GM18867 (cell line): ENCODE results near the gene COL20A1.

Experiments
- ATAC-seq: cut with Tn5 transposase; IDR thresholded peaks from one replicate; pipeline ENCODE4 v1.9.1; 2021; ENCODE audit warnings: mild to moderate bottlenecking, moderate library complexity; ENCODE audit not compliant: unreplicated experiment

COL20A1 gene

DNA sequence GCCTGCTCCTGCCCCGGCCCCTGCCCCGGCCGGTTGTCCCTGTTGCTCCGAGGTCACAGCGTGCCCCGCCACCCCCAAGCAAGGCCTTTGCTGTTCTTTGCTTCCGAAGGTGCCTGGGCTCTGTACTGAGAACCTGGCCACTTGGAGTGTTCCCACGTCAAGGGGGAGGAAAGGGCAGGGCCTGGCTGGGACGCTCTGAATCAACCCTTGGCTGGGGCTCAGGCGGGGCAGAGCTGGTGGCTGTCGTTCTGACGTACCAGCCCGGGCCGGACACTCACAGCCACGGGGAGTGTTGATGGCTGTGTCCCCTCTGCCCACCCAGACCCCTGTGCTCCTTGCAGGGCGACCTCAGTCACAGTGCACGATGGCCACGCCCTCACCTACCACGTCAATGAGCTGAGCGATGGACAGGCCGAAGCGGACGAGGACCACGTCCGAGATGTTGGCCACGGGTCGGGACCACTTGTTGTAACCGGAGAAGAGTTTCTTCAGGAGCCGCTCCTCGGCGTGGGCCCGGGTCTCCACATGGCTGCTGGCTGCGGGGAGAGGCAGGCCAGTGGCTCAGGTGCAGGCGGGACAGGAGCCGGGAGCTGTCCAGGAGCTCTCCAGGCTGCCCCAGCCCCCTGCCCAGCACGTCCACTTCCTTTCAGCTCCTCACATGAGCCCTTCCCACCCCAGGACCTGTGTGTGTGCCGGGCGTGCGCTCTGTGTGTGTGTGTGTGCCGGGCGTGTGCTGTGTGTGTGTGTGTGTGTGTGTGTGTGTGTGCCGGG is 66.4 kb downstream of the COL20A1 start:
- no peak for ATAC-seq

DNA sequence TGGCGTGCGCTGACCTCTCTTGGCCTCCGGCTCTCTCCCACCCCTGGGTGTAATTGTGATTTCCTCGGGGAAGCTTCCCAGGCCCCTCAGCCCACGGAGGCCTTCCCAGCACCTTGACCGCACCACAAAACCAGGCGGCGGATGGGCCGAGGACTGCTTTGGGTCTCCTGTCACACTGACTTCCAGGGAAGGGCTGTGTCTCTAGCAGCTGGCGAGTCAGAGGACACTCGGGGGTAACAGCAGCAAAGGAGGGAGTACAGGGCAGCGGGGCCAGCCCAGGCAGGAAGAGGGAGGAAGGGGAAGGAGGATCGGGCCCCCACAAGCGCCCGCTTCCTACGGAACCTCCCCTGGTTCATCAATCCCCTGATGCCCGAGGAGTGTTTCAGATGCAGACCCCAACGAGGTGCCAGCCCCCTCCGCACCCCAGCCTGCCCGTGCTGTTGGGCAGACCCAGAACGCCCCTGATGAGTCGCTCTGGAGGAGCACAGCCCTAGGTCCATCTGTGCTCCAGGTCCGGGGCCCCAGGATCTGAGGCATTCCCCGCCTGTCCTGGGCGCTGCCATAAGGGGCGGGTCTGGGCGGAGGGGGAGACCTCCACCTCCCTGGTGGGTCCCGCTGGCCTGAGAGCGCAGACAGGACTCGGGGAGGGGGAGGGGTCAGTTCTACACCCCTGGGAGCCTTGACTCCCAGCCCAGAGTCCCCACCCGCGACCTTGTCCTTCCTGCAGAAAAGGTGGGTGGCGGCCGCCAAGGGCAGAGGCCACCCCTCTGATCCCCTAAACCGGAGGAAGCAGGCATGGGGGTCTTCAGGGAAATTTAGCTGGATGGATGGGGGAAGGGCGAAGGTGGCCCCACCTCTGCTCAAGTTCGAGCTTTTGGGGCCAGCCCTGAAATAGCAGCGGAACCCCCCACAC is 67.2 kb downstream of the COL20A1 start:
- no peak for ATAC-seq

- ATAC-seq, result no peak
Measured at GRCh38 chr20:63360850-63361518, 68.0 kb downstream of the COL20A1 start, which contains the start of gene CHRNA4. Gene CHRNA4, minus strand, starts transcription at chr20:63361349. Its CDS starts 184 bp downstream, at chr20:63361165.

DNA sequence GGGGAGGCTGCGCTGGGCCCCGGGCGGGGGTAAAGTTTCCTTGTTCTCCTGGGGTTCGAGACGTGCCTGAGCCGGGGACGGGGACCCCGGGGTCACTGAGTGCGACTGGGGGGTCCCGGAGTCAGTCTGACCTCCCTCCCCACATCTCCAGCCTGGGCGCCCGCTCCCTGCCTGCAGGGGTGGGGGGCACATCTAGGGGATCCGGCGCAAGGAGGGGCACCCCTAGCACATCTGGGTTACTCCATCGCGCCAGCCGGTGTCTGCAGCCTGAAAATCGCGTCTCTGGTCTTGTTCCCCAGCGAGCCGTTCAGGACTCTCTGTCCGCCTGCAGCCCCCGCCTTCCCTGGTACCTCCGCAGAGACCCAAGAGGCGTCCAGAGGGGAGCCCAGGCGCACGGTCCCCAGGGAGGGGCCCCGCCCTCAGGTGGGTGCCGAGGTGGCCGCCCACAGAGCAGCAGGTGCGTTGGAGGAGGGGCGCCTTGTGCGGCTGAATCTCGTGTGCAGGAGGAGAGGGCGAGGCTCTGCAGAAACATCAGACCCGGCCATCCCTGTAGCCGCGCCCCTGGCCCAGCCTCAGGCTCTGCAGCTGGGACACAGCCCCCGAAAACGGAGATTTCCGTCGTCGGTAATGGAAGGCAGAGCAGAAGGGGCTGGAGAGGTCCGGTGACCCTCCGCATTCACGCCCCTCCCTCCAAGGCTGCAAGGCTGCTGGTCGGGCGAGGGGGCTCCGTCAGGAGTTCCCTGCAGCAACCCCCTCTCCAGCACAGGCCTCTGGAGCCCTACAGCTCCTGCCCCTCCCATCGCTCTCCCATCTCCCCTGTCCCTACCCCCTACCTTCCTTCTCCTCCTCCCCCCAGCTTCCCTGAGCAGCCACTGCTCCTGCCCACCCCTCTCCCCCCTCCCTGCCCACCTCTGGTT is 68.8 kb downstream of the COL20A1 start:
- ATAC-seq, result no peak

DNA sequence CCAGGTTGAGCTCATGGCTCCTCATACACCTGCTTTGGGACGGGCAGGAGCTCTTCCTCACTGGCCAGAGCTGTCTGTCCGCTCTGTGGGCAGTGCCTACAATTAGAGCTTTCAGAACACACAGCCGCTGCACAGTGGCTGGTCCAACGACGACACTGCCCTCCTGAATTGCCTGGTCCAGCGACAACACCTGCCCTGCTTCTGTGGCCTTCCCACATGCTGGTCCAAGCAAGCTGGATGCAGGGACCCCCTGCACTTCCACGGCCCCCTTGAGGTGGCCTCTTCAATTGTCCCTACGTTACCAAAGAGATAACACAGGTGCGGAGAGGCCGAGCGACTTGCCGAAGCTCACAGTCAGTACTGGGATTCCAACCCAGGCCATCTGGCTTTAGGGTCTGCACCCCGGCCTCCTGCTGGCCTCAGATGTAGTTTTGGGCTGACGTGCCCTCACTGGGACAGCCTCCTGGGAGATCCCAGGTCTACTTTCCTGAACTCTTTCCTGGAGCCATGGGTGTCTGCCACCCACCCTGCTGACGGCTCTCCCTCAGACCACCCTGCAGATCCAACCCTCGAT is 69.5 kb downstream of the COL20A1 start:
- ATAC-seq, result no peak

DNA sequence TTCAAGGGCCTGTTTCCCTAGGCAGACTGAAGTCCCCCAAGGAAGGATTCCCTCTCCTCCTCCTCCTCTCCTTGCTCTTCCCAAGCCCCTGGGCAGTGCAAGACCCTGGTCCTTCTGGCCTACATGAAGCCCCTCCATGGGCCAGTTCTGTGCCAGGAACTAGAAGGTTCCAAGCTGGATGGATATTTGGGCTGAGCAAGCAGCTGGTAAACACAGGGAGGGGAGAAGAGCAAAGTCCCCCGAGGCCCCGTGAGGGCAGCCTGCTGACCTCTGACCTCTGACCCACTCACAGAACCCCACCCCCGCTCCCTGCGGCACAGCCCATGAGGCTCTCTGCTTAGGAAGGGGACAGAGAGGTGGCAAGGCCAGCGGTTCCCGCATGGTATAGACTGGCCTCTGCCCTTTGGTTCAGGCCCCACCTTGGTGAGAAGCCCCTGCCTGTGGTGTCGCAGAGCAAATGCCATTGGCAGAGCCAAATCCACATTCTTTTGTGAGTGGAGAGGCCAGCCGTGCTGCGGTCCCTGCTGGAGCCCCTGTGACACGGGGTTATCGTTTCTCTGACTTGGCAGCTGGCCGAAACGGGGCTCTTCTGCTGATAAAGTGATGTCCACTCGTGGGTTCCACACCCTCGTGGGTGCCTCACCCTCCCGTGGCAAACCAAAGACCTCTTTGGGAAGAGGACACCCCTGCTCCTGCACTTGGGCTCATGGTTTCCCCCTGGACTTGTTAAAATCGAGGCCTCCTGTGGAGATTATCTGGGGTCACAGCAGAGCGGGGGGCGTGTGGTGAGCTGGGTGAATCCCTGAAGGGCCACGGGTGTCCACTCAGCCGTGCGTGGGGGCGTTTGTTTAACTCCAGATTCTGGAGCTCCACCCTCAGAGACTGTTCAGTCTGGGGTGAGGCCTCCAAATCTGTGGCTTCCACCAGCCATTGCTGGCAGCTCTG is 70.3 kb downstream of the COL20A1 start:
- no peak for ATAC-seq

- ATAC-seq, result no peak
Measured at GRCh38 chr20:63363981-63364561, 71.1 kb downstream of the COL20A1 start.

GRCh38 chr20:63364801-63365585 is 72.0 kb downstream of the COL20A1 start:
- ATAC-seq, result no peak

- ATAC-seq, result no peak
Measured at GRCh38 chr20:63365601-63366389, 72.8 kb downstream of the COL20A1 start.

DNA sequence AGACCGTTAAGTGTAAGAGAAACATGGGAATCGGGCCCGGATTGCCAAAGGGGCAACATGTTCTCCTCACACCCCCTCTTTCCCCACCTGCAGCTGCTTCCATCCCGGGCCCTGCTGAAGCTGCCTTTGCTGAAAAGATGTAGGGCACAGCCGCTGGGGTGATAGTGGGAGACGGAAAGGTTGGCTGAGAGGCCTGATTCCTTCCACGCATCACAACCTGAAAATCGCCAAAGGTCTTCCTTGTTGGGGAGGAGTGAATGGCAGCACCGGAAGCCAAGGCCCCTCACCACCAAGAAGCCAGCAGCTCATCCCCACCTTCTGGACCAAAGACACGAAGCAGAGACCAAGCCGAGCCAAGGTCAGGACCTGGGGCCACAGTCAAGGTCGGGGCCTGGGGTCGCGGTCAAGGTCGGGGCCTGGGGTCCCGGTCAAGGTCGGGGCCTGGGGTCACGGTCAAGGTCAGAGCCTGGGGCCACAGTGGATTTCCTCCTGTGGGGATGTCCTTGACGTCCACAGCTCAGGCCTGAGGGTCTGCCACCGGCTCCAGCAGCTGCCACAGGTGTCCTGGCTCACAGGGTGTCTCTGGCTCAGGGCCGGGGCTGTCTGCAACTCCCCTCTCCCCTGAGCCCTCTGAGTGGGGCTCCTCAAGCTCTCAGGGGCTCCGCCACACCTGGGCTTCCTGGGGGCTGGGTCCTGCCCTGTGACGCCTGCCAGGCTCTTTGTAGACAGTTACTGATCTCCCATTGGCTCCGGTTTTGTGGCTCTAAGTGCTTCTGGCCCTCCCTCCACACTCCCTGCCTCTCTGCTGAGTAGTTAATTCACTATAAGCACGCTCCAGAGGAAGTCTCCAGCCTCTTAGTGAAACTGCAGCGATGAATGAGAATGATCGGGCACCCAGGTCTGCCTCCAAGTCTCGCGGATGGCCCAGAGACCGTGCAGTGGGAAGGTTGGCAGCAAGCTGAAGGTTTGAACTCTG is 73.7 kb downstream of the COL20A1 start:
- ATAC-seq, result no peak

DNA sequence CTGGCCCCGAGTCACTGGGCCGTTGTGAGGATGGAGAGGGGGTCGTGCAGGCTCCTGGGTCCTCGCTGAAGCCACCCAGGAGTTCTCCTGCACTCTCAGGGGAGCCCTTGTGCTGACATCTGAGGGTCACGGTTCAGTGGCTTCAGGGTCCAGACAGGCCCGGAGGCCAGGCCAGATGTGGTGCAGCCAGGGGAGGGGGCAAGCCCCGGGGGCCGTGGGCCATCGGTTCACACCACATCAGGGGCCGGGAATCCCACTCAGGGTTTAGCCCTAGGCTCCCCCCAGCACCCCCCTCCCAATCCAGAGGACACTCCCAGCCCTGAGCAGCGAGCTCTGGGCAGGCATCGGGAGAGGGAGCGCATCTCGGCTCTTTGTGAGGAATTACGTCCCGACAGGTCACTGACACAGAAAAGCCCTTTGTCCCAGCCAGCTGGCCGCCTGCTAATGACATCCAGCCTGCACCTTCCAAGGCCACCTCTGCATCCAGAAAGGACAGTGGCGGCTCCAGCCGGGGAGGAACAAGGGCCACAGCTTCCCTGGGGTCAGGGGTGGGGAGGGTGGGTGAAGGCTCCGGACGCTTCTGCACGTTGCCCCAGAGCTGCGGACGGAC is 74.6 kb downstream of the COL20A1 start:
- no peak for ATAC-seq

- no peak for ATAC-seq
Measured at GRCh38 chr20:63368151-63368550, 75.2 kb downstream of the COL20A1 start.

- no peak for ATAC-seq
Measured at GRCh38 chr20:63369024-63369530, 76.1 kb downstream of the COL20A1 start.

- no peak for ATAC-seq
Measured at GRCh38 chr20:63369724-63370617, 77.0 kb downstream of the COL20A1 start.
